PFSK-1 (cell line): ENCODE data around the gene ATP2B2.

Source experiments
- FOXP2 ChIP-seq: optimal IDR thresholded peaks from 2 replicates; pipeline ENCODE3; 2011; ENCODE audit warnings: borderline replicate concordance, control low read depth, inconsistent platforms; ENCODE audit not compliant: insufficient read depth; ENCODE audit errors: extremely low read length, extremely low read depth
- POLR2AphosphoS5 ChIP-seq: IDR thresholded peaks from 2 replicates; pipeline ENCODE4 v1.6.1; 2012; ENCODE audit warnings: low read depth, mild to moderate bottlenecking, control low read depth, low read length, moderate library complexity
- SIN3A ChIP-seq: IDR thresholded peaks from 2 replicates; pipeline ENCODE4 v1.6.1; 2012; ENCODE audit warnings: mild to moderate bottlenecking, low read length, moderate library complexity, borderline replicate concordance; ENCODE audit not compliant: insufficient read depth
- TAF1 ChIP-seq: IDR thresholded peaks from 2 replicates; pipeline ENCODE4 v1.6.1; 2012; ENCODE audit warnings: low read length, control low read depth, borderline replicate concordance; ENCODE audit not compliant: insufficient read depth
- TF ChIP-seq, protein P1 (sequence below), 2 experiments: IDR thresholded peaks; 2 replicates each; pipeline versions ENCODE4 v1.6.1 to v1.8.0; 2011 to 2012; ENCODE audit warnings: low read depth in 2 of 2, low read length in 2 of 2, control low read depth in 1 of 2, inconsistent platforms in 1 of 2, mild to moderate bottlenecking in 1 of 2, moderate library complexity in 1 of 2; ENCODE audit not compliant: insufficient read depth in 1 of 2

DNA sequence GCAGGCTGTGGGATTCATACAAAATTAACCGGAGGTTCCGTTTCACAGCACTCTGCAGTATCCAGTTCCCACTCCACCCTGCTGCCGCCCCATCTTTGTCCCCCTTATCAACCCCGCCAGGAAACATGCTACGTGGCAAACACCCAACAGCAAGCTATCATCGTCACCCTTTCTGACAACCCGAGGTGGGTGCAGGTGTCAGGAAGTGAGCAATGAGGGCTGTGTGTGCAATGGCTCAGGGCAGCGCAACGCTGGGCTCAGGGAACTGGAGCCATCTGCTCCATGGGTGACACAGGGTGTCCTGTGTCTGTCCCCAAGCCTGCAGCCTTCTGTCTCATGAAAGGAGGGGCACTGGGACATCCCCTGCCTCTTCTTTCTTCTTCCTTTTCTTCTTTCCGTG lies 60.9 kb downstream of the ATP2B2 start:
- TF ChIP-seq, protein P1, sequence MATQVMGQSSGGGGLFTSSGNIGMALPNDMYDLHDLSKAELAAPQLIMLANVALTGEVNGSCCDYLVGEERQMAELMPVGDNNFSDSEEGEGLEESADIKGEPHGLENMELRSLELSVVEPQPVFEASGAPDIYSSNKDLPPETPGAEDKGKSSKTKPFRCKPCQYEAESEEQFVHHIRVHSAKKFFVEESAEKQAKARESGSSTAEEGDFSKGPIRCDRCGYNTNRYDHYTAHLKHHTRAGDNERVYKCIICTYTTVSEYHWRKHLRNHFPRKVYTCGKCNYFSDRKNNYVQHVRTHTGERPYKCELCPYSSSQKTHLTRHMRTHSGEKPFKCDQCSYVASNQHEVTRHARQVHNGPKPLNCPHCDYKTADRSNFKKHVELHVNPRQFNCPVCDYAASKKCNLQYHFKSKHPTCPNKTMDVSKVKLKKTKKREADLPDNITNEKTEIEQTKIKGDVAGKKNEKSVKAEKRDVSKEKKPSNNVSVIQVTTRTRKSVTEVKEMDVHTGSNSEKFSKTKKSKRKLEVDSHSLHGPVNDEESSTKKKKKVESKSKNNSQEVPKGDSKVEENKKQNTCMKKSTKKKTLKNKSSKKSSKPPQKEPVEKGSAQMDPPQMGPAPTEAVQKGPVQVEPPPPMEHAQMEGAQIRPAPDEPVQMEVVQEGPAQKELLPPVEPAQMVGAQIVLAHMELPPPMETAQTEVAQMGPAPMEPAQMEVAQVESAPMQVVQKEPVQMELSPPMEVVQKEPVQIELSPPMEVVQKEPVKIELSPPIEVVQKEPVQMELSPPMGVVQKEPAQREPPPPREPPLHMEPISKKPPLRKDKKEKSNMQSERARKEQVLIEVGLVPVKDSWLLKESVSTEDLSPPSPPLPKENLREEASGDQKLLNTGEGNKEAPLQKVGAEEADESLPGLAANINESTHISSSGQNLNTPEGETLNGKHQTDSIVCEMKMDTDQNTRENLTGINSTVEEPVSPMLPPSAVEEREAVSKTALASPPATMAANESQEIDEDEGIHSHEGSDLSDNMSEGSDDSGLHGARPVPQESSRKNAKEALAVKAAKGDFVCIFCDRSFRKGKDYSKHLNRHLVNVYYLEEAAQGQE (IDR thresholded peaks at IDR 0.05; ENCODE audit: insufficient read depth in 1 of 2, low read depth in 2 of 2, low read length in 2 of 2), result no peak
- TF ChIP-seq TAF1, result no peak
- no peak for TF ChIP-seq SIN3A
- no peak for TF ChIP-seq POLR2AphosphoS5
- TF ChIP-seq FOXP2, result no peak
